Measurements from ENCODE around the gene ZC3H13.

DNA sequence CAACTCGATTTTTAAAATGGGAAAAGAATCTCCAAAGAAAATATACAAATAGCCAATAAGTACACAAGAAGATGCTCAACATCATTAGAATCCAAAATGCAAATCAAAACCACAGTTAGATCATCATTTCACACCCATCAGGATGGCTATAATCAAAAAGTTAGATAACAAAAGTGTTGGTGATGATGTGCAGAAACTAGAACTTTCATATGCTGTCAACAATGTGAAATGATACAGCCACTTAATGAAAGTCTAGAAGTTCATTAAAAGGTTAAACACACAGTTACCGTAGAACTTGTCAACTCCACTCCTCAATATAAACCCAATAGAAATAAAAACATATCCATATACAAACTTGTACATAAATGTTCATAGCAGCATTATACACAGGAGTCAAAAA lies 11.8 kb downstream of the ZC3H13 start:
- TF ChIP-seq RCOR1 (IDR thresholded peaks at IDR 0.05; ENCODE audit: insufficient replicate concordance, low read length): no peak
- TF ChIP-seq, protein P1, sequence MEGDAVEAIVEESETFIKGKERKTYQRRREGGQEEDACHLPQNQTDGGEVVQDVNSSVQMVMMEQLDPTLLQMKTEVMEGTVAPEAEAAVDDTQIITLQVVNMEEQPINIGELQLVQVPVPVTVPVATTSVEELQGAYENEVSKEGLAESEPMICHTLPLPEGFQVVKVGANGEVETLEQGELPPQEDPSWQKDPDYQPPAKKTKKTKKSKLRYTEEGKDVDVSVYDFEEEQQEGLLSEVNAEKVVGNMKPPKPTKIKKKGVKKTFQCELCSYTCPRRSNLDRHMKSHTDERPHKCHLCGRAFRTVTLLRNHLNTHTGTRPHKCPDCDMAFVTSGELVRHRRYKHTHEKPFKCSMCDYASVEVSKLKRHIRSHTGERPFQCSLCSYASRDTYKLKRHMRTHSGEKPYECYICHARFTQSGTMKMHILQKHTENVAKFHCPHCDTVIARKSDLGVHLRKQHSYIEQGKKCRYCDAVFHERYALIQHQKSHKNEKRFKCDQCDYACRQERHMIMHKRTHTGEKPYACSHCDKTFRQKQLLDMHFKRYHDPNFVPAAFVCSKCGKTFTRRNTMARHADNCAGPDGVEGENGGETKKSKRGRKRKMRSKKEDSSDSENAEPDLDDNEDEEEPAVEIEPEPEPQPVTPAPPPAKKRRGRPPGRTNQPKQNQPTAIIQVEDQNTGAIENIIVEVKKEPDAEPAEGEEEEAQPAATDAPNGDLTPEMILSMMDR (conservative IDR thresholded peaks at IDR 0.05; ENCODE audit: low read depth, low read length): no peak
- TF ChIP-seq MAZ (IDR thresholded peaks at IDR 0.05; ENCODE audit: borderline replicate concordance, low read depth, low read length): no peak
- no peak for TF ChIP-seq POLR2A (IDR thresholded peaks at IDR 0.05; ENCODE audit: low read depth, low read length)
- TF ChIP-seq SMC3 (IDR thresholded peaks at IDR 0.05; ENCODE audit: low read depth, low read length): no peak
- TF ChIP-seq CEBPB (IDR thresholded peaks at IDR 0.05; ENCODE audit: low read depth, low read length): no peak
- no peak for TF ChIP-seq MAFK (IDR thresholded peaks at IDR 0.05; ENCODE audit: low read depth, low read length)
- TF ChIP-seq MXI1 (IDR thresholded peaks at IDR 0.05; ENCODE audit: borderline replicate concordance, low read depth, low read length): no peak
- TF ChIP-seq, protein P2, sequence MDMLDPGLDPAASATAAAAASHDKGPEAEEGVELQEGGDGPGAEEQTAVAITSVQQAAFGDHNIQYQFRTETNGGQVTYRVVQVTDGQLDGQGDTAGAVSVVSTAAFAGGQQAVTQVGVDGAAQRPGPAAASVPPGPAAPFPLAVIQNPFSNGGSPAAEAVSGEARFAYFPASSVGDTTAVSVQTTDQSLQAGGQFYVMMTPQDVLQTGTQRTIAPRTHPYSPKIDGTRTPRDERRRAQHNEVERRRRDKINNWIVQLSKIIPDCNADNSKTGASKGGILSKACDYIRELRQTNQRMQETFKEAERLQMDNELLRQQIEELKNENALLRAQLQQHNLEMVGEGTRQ (IDR thresholded peaks at IDR 0.05; ENCODE audit: low read depth, low read length): no peak
- TF ChIP-seq FOS (IDR thresholded peaks at IDR 0.05; ENCODE audit: low read depth, low read length): no peak
- no peak for TF ChIP-seq RFX5 (IDR thresholded peaks at IDR 0.05; ENCODE audit: low read depth, low read length)
- TF ChIP-seq, protein P3, sequence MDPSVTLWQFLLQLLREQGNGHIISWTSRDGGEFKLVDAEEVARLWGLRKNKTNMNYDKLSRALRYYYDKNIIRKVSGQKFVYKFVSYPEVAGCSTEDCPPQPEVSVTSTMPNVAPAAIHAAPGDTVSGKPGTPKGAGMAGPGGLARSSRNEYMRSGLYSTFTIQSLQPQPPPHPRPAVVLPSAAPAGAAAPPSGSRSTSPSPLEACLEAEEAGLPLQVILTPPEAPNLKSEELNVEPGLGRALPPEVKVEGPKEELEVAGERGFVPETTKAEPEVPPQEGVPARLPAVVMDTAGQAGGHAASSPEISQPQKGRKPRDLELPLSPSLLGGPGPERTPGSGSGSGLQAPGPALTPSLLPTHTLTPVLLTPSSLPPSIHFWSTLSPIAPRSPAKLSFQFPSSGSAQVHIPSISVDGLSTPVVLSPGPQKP (IDR thresholded peaks at IDR 0.05; ENCODE audit: borderline replicate concordance, low read depth, low read length): no peak

All from IMR-90 (cell line).